PC-9 (cell line): ENCODE measurements around the gene TEX54. TPM values are rescaled to one million over a fixed set of nuclear protein-coding genes. Genes with fewer than 3 reads are reported as not detected.

Experiments
- BruUV-seq: library from RNA; stranded (reverse); fragments of 400-500 nt; replicated peaks from 2 replicates; lab custom pipeline; 2021; lab: Mats Ljungman, UMichigan
- CTCF ChIA-PET: fragments of 300-600 bp; sonication (Branson Sonifier 250); formaldehyde crosslinking; loops from one replicate; lab custom pipeline; 2022; ENCODE audit warnings: antibody characterized with exemption; lab: Charles Lee
- POLR2A ChIA-PET: fragments of 300-600 bp; sonication (Branson Sonifier 250); formaldehyde crosslinking; loops from one replicate; lab custom pipeline; 2022; ENCODE audit warnings: antibody characterized with exemption; ENCODE audit not compliant: unreplicated experiment; lab: Charles Lee
- DNase-seq, 2 experiments: peaks; one replicate each; pipeline versions ENCODE4 v3.0.0 to v3.0.0-alpha.2; 2015 to 2022; ENCODE audit warnings: mixed read lengths in 1 of 2
- H2AFZ ChIP-seq: fragments of 200-600 bp; sonication (generic); 2 replicates; pipeline ENCODE4 v1.8.1; 2017; ENCODE audit warnings: antibody characterized with exemption
- H3F3A ChIP-seq: fragments of 200-600 bp; sonication (generic); 2 replicates; pipeline ENCODE4 v1.8.1; 2017; ENCODE audit warnings: antibody characterized with exemption, mild to moderate bottlenecking, low read depth; ENCODE audit not compliant: insufficient read depth
- H3K27ac ChIP-seq: fragments of 200-600 bp; sonication (generic); 2 replicates; pipeline ENCODE4 v1.6.1; 2016; ENCODE audit warnings: mixed run types
- H3K27me3 ChIP-seq: fragments of 200-600 bp; sonication (generic); 2 replicates; pipeline ENCODE4 v1.6.1; 2016; ENCODE audit warnings: low read depth, mixed run types; ENCODE audit not compliant: insufficient read depth
- H3K36me3 ChIP-seq: fragments of 200-600 bp; sonication (generic); 2 replicates; pipeline ENCODE4 v1.6.1; 2016; ENCODE audit warnings: low read depth, mixed run types
- H3K4me1 ChIP-seq: fragments of 200-600 bp; sonication (generic); replicated peaks from 2 replicates; pipeline ENCODE4 v1.6.1; 2016; ENCODE audit warnings: mixed run types; ENCODE audit not compliant: insufficient read depth
- H3K4me2 ChIP-seq: fragments of 200-600 bp; sonication (generic); 2 replicates; pipeline ENCODE4 v1.6.1; 2017; ENCODE audit warnings: mixed run types
- H3K4me3 ChIP-seq: fragments of 200-600 bp; sonication (generic); 2 replicates; pipeline ENCODE4 v1.6.1; 2016; ENCODE audit warnings: mixed run types
- H3K79me2 ChIP-seq: fragments of 200-600 bp; sonication (generic); 2 replicates; pipeline ENCODE4 v1.6.1; 2017; ENCODE audit warnings: low read depth, mixed run types
- H3K9me2 ChIP-seq: fragments of 200-600 bp; sonication (generic); 2 replicates; pipeline ENCODE4 v1.8.1; 2017; ENCODE audit warnings: mild to moderate bottlenecking; ENCODE audit not compliant: insufficient read depth
- H3K9me3 ChIP-seq: fragments of 200-600 bp; sonication (generic); 2 replicates; pipeline ENCODE4 v1.8.1; 2016; ENCODE audit warnings: low read depth; ENCODE audit not compliant: insufficient read depth
- H4K20me1 ChIP-seq: fragments of 200-600 bp; sonication (generic); 2 replicates; pipeline ENCODE4 v1.8.1; 2017; ENCODE audit not compliant: insufficient read depth
- EZH2 ChIP-seq: fragments of 200-600 bp; sonication (generic); IDR thresholded peaks from 2 replicates; pipeline ENCODE4 v1.8.0; 2017; ENCODE audit warnings: antibody characterized with exemption, low read depth
- intact Hi-C: fragments of 100-400 bp; cut with micrococcal nuclease; formaldehyde crosslinking; loops from one replicate; pipeline ENCODE4 v1.10.0; 2022; ENCODE audit not compliant: unreplicated experiment
- total RNA-seq: library from RNA; stranded (reverse); gene quantifications from 2 replicates; pipeline ENCODE4 v1.2.3, GENCODE V29; 2021
- TF ChIP-seq, protein P1 (sequence below): fragments of 200-600 bp; sonication (generic); conservative IDR thresholded peaks from 2 replicates; pipeline ENCODE4 v1.6.1; 2017; ENCODE audit warnings: mixed run types, antibody characterized with exemption, mild to moderate bottlenecking, moderate library complexity

Gene TEX54
- total RNA-seq, 1 experiment from 2014 or later: not detected

DNA sequence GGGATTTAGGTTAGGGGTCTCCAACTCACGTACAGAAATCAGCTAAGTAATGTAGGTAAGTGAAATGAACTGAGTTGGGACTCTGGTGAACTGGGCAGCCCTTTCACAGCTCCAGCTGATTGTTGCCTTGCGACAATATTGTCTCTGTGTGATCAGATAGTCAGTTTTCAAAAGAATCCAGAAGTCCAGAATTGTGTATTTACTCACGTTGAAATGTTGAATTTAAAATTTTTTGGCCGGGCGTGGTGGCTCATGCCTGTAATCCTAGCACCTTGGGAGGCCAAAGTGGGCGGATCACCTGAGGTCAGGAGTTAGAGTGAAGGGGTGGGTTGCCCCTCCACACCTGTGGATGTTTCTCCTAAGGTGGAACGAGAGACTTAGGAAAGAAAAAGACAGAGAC, 25.6 kb upstream of the TEX54 start:
- H3K27me3 ChIP-seq: no peaks in the 10 kb centered on the region
- CTCF ChIA-PET: interaction anchor here (0.7 to 1.3 kb wide), 2 partner anchors 71 to 1496 kb away, joined by 5 to 18 read pairs; partner anchors contain the start of genes CYB561A3 and TMEM179B
- H3K4me3 ChIP-seq: peak overlapping the region; percentile 97
- TF ChIP-seq, protein P1, sequence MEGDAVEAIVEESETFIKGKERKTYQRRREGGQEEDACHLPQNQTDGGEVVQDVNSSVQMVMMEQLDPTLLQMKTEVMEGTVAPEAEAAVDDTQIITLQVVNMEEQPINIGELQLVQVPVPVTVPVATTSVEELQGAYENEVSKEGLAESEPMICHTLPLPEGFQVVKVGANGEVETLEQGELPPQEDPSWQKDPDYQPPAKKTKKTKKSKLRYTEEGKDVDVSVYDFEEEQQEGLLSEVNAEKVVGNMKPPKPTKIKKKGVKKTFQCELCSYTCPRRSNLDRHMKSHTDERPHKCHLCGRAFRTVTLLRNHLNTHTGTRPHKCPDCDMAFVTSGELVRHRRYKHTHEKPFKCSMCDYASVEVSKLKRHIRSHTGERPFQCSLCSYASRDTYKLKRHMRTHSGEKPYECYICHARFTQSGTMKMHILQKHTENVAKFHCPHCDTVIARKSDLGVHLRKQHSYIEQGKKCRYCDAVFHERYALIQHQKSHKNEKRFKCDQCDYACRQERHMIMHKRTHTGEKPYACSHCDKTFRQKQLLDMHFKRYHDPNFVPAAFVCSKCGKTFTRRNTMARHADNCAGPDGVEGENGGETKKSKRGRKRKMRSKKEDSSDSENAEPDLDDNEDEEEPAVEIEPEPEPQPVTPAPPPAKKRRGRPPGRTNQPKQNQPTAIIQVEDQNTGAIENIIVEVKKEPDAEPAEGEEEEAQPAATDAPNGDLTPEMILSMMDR: no peak
- no peak for TF ChIP-seq EZH2
- POLR2A ChIA-PET: interaction anchor here (0.6 to 2.7 kb wide), 5 partner anchors 17 to 193 kb away, joined by 4 to 39 read pairs (median 19); partner anchors contain the start of genes C11orf98, CSKMT and ZBTB3
- BruUV-seq: no TSS peak
- H3K27ac ChIP-seq: peak overlapping the region; percentile 85
- H4K20me1 ChIP-seq: peaks cover 26% of the 10 kb centered on the region
- no peaks in the 10 kb centered on the region for H3K9me3 ChIP-seq
- intact Hi-C loops: loop anchor here (5.0 kb wide), 1 partner anchor 891 kb away; the partner anchor contains the start of gene FTH1
- H2AFZ ChIP-seq: no peak overlapping the region
- peak overlapping the region; percentile 90 for H3K4me2 ChIP-seq
- no peaks in the 10 kb centered on the region for H3K9me2 ChIP-seq
- H3K4me1 ChIP-seq: peaks cover 18% of the 10 kb centered on the region
- peaks cover 62% of the 10 kb centered on the region for H3F3A ChIP-seq
- peaks cover 96% of the 10 kb centered on the region for H3K79me2 ChIP-seq
- H3K36me3 ChIP-seq: peaks cover 25% of the 10 kb centered on the region
- no peak for DNase-seq

- TF ChIP-seq, protein P1: no peak
- no peak for TF ChIP-seq EZH2
- DNase-seq: peak; percentile 49 to 79
Measured at GRCh38 chr11:62857541-62857982, 24.9 kb upstream of the TEX54 start.

DNA sequence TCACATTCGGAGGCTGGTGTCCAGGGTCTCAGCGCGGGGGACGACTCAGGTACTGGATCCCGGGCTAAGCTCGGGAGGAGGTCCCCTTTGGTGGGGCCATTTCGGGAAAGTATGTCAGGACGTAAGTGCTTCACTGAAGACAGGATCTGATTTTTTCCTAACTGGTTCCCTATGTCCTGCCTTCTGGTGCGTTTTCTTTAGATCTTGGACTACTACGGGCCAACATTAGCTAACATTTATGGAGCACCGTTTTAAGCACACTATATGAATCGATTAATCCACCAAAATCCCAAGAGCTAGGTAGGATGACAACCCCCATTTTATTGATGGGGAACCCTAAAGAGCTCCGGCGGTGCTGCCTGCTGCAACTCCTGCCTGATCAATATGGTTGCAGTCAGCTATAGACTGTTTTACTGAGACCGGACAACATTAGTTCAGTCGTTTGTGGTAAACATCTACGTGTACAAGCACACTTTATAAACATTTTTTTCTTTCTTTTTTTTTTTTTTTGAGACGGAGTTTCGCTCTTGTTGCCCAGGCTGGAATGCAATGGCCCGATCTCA, 23.8 kb upstream of the TEX54 start:
- intact Hi-C loops: loop anchor here (1.0 to 5.0 kb wide), 3 partner anchors 15 to 889 kb away; partner anchors contain the start of genes FTH1 and HNRNPUL2

More at GRCh38 chr11:62857541-62857982, 24.9 kb upstream of the TEX54 start:
- no peaks in the 10 kb centered on the region for H3K9me2 ChIP-seq
- peaks cover 24% of the 10 kb centered on the region for H3K4me1 ChIP-seq
- H4K20me1 ChIP-seq: peaks cover 28% of the 10 kb centered on the region
- BruUV-seq: no TSS peak
- H3K4me2 ChIP-seq: peak overlapping the region; percentile 90
- H3K27ac ChIP-seq: peak overlapping the region; percentile 85
- peak overlapping the region; percentile 7; the same call in 1 of the 2 replicates for H2AFZ ChIP-seq
- peaks cover 30% of the 10 kb centered on the region for H3K36me3 ChIP-seq
- H3K9me3 ChIP-seq: no peaks in the 10 kb centered on the region
- ChIA-PET CTCF (interaction anchor here (0.6 to 1.3 kb wide), 4 partner anchors 71 to 1496 kb away, joined by 3 to 18 read pairs (median 5); partner anchors contain the start of genes CYB561A3 and TMEM179B), POLR2A (interaction anchor here (0.6 to 2.7 kb wide), 7 partner anchors 17 to 266 kb away, joined by 3 to 39 read pairs (median 10); partner anchors contain the start of genes C11orf98, CSKMT and ZBTB3)
- H3K27me3 ChIP-seq: no peaks in the 10 kb centered on the region
- peaks cover 64% of the 10 kb centered on the region for H3F3A ChIP-seq
- peak overlapping the region; percentile 97 for H3K4me3 ChIP-seq
- intact Hi-C loops: loop anchor here (2.0 to 5.0 kb wide), 2 partner anchors 131 to 890 kb away; partner anchors contain the start of genes FTH1 and HNRNPUL2
- peaks cover 96% of the 10 kb centered on the region for H3K79me2 ChIP-seq

More for the DNA sequence above, 23.8 kb upstream of the TEX54 start:
- H4K20me1 ChIP-seq: peaks cover 39% of the 10 kb centered on the region
- no peaks in the 10 kb centered on the region for H3K9me2 ChIP-seq
- peaks cover 36% of the 10 kb centered on the region for H3K4me1 ChIP-seq
- H2AFZ ChIP-seq: peak overlapping the region; percentile 84
- peaks cover 39% of the 10 kb centered on the region for H3K36me3 ChIP-seq
- peak overlapping the region; percentile 90 for H3K4me2 ChIP-seq
- no peak for DNase-seq
- peak overlapping the region; percentile 97 for H3K4me3 ChIP-seq
- H3K9me3 ChIP-seq: no peaks in the 10 kb centered on the region
- ChIA-PET CTCF (no interaction called here), POLR2A (interaction anchor here (0.6 to 2.7 kb wide), 9 partner anchors 15 to 1328 kb away, joined by 4 to 39 read pairs (median 8); partner anchors contain the start of genes STX5, TMEM179B and TUT1)
- peaks cover 65% of the 10 kb centered on the region for H3F3A ChIP-seq
- peak overlapping the region; percentile 85 for H3K27ac ChIP-seq
- H3K27me3 ChIP-seq: no peaks in the 10 kb centered on the region
- TF ChIP-seq, protein P1: no peak
- TF ChIP-seq EZH2: no peak
- TSS peak; percentile 73 for BruUV-seq
- H3K79me2 ChIP-seq: peaks cover 93% of the 10 kb centered on the region
